Measurements from ENCODE around the gene HOXC6.

Gene HOXC6

GRCh38 chr12:54000116-54001114 lies 27.8 kb upstream of the HOXC6 start, which contains the start of gene HOXC9 (continued):
- TF ChIP-seq ZBTB49 (tag by site-specific recombination; IDR thresholded peaks at IDR 0.05; ENCODE audit: low read depth): no peak
- TF ChIP-seq, protein P1, sequence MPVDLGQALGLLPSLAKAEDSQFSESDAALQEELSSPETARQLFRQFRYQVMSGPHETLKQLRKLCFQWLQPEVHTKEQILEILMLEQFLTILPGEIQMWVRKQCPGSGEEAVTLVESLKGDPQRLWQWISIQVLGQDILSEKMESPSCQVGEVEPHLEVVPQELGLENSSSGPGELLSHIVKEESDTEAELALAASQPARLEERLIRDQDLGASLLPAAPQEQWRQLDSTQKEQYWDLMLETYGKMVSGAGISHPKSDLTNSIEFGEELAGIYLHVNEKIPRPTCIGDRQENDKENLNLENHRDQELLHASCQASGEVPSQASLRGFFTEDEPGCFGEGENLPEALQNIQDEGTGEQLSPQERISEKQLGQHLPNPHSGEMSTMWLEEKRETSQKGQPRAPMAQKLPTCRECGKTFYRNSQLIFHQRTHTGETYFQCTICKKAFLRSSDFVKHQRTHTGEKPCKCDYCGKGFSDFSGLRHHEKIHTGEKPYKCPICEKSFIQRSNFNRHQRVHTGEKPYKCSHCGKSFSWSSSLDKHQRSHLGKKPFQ (tag by site-specific recombination; IDR thresholded peaks at IDR 0.05): no peak

DNA sequence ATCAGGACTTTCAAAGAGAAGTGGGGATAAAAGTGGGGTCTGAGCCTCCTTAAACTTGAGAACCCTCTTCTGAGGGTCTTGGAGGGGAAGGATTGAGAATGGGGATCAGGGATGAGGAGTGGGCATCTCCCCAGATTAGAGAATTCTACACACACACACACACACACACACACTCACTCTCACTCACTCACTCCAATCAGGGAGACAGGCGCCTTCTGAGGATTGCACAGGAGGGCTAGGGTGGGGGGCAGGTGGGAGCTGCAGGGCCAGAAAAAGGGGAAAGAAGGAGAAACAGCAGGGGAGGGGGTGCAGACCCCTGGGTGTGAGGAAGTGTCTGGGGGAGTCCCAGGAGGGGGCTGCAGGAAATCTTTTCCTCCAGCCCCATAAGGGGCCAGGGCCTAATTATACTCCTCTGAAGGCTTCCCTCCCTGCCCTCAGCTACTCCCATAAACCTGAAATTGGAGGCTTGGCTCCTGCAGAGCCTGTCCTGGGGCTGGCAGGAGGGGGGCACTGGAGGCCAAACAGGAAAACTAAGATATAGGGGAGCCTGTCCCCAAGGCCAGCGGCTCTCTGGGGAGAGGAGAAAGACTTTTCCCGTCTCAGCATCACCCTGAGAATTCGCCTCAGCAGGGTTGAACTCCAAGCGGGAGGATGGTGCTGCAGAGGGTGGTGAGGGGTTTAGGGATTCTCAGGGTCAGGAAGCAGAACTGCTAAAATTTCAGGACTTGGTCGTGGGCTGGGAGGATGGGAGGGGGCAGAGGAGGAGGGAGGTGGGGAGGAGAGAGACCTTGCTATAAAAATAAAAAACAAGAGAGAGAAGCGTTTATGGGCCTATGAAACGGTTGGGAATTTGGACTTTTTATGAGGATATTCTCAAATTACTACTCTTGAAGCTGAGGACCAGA lies 26.7 kb upstream of the HOXC6 start:
- H3K9me3 ChIP-seq (ENCODE audit: control insufficient read depth, insufficient read depth, low read depth, low read length): no peaks in the 10 kb centered on the region
- peaks cover 40% of the 10 kb centered on the region for H3K4me1 ChIP-seq (ENCODE audit: control insufficient read depth, insufficient read depth, low read length)
- H3K27ac ChIP-seq (ENCODE audit: extremely low read depth, low read depth, low read length): peak overlapping the region; percentile 99
- peaks cover 8 to 15% of the 10 kb centered on the region in 2 experiments; a peak in 2 of 3 replicates for H3K36me3 ChIP-seq (ENCODE audit: control insufficient read depth in 2 of 2, insufficient read depth in 1 of 2, low read length in 2 of 2)
- ChIA-PET POLR2A (interaction anchor here (0.6 to 3.7 kb wide), 6 partner anchors 7 to 63 kb away, joined by 4 to 34 read pairs (median 15); partner anchors contain the start of genes HOXC10, HOXC13, HOXC5 and HOXC8), CTCF (interaction anchor here (0.5 to 6.7 kb wide), 14 partner anchors 11 to 1840 kb away, joined by 3 to 49 read pairs (median 4); partner anchors contain the start of gene HOXC13)
- peak overlapping the region; percentile 94 for H3K4me3 ChIP-seq (ENCODE audit: low read depth, low read length)
- TF ChIP-seq SP2 (tag by site-specific recombination; IDR thresholded peaks at IDR 0.05) (no peak), ZNF580 (tag by site-specific recombination; IDR thresholded peaks at IDR 0.05) (peak; percentile 15; the same call in 1 of the 2 replicates), GLIS1 (tag by site-specific recombination; IDR thresholded peaks at IDR 0.05) (peak; percentile 85), ZNF362 (tag by site-specific recombination; IDR thresholded peaks at IDR 0.05) (no peak), ZNF174 (tag by site-specific recombination; IDR thresholded peaks at IDR 0.05) (no peak), KLF9 (tag by site-specific recombination; IDR thresholded peaks at IDR 0.05; ENCODE audit: low read depth) (peak; percentile 12; the same call in 1 of the 2 replicates), BCL11B (tag by site-specific recombination; IDR thresholded peaks at IDR 0.05; ENCODE audit: low read depth) (peak; percentile 38; the same call in 1 of the 2 replicates), ZNF398 (tag by site-specific recombination; IDR thresholded peaks at IDR 0.05) (peak; percentile 80), ZBTB17 (tag by site-specific recombination; IDR thresholded peaks at IDR 0.05) (peak; percentile 39; the same call in 1 of the 2 replicates), ZBTB7A (tag by site-specific recombination; IDR thresholded peaks at IDR 0.05; ENCODE audit: low read depth) (peak; percentile 81; the same call in 1 of the 2 replicates), ZNF843 (tag by site-specific recombination; IDR thresholded peaks at IDR 0.05) (peak; percentile 68; the same call in 1 of the 2 replicates), FEZF1 (tag by site-specific recombination; IDR thresholded peaks at IDR 0.05) (peak; percentile 50; the same call in 1 of the 2 replicates), ZBTB20 (tag by site-specific recombination; IDR thresholded peaks at IDR 0.05) (peak; percentile 53), ZNF324 (tag by site-specific recombination; IDR thresholded peaks at IDR 0.05) (no peak), ZNF837 (tag by site-specific recombination; IDR thresholded peaks at IDR 0.05) (no peak), PRDM10 (tag by site-specific recombination; IDR thresholded peaks at IDR 0.05) (no peak)
- TF ChIP-seq, protein P2, sequence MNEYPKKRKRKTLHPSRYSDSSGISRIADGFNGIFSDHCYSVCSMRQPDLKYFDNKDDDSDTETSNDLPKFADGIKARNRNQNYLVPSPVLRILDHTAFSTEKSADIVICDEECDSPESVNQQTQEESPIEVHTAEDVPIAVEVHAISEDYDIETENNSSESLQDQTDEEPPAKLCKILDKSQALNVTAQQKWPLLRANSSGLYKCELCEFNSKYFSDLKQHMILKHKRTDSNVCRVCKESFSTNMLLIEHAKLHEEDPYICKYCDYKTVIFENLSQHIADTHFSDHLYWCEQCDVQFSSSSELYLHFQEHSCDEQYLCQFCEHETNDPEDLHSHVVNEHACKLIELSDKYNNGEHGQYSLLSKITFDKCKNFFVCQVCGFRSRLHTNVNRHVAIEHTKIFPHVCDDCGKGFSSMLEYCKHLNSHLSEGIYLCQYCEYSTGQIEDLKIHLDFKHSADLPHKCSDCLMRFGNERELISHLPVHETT (tag by site-specific recombination; IDR thresholded peaks at IDR 0.05): no peak
